ENCODE data around the gene PHEX. TPM values are rescaled to one million over a fixed set of nuclear protein-coding genes. Genes with fewer than 3 reads are reported as not detected.

The PHEX gene
- total RNA-seq, 1 experiment from 2014 or later: 0.27 TPM

DNA sequence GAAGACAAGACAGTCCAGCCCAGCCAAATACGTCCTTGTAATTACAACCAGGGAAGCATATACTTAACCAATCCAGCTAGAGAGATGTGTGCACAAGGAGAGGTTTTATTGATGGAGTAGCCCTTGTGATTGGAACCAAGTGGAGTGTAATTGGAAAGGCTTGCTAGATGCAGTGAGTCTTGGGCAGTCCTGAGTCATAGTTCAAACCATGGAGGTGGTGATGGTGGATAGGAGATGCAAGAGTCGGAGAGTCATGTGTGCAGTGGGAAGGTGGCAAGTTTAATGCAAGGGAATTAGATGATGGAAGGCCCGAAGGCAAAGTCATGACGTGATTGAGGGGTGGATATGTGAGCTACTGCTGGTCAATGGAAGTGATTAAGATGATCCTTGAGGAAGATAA is 63.7 kb downstream of the PHEX start:
- Histone ChIP-seq H3K9me3 (ENCODE audit: control insufficient read depth in 1 of 2, insufficient read depth in 1 of 2, low read depth in 1 of 2, low read length in 2 of 2) (no peaks in the 10 kb centered on the region), H3K4me1 (ENCODE audit: control insufficient read depth in 1 of 2, insufficient read depth in 2 of 2, low read length in 2 of 2) (no peaks in the 10 kb centered on the region), H3K9me2 (ENCODE audit: insufficient read depth) (no peaks in the 10 kb centered on the region), H4K20me1 (ENCODE audit: insufficient read depth) (no peaks in the 10 kb centered on the region), H3K36me3 (ENCODE audit: control insufficient read depth in 1 of 2, insufficient read depth in 2 of 2, low read length in 2 of 2) (no peaks in the 10 kb centered on the region), H3K9ac (ENCODE audit: low read length) (no peak overlapping the region), H3K4me3 (replicated peaks in 1 of 2; ENCODE audit: low read depth in 1 of 2, low read length in 2 of 2) (no peak overlapping the region), H3K79me2 (ENCODE audit: insufficient read depth, low read length) (no peaks in the 10 kb centered on the region), H3K27me3 (ENCODE audit: insufficient read depth, low read length) (no peaks in the 10 kb centered on the region), H2AFZ (ENCODE audit: low read depth, low read length, poor library complexity, severe bottlenecking) (no peak overlapping the region), H3K4me2 (ENCODE audit: low read length) (no peak overlapping the region), H3K27ac (ENCODE audit: low read depth, low read length) (no peak overlapping the region)
- ATAC-seq (no peak), DNase-seq (ENCODE audit: low read depth, low spot score) (no peak)
- ChIA-PET CTCF (no interaction called here), POLR2A (no interaction called here), RAD21 (ENCODE audit: low non-redundant PET in 1 of 2, low total read pairs in 2 of 2, uncharacterized antibody in 2 of 2, unreplicated experiment in 2 of 2) (no interaction called here)
- intact Hi-C loops (cut with micrococcal nuclease): no loop called here
- no TSS peak for BruUV-seq (replicated peaks)
- TF ChIP-seq JUND (IDR thresholded peaks at IDR 0.05) (no peak), SP1 (IDR thresholded peaks at IDR 0.05; ENCODE audit: low read depth) (no peak), FOSL1 (IDR thresholded peaks at IDR 0.05; ENCODE audit: low read depth) (no peak), POLR2AphosphoS5 (IDR thresholded peaks at IDR 0.05; ENCODE audit: low read depth, low read length) (no peak), CTCF (IDR thresholded peaks at IDR 0.05 in 2 of 3, conservative IDR thresholded peaks at IDR 0.05 in 1 of 3; ENCODE audit: borderline replicate concordance in 1 of 3, insufficient read depth in 1 of 3, low read depth in 2 of 3, low read length in 2 of 3) (no peak), EZH2 (IDR thresholded peaks at IDR 0.05) (no peak), TCF7L2 (IDR thresholded peaks at IDR 0.05; ENCODE audit: borderline replicate concordance, extremely low read depth, insufficient read depth, insufficient read length) (no peak), SIN3A (IDR thresholded peaks at IDR 0.05; ENCODE audit: low read depth) (no peak), EZH2phosphoT487 (IDR thresholded peaks at IDR 0.05; ENCODE audit: borderline replicate concordance) (no peak)

Measured in HCT116 (cell line).